GM18498 (cell line): ENCODE results near the gene BUB3.

Source experiments
- ATAC-seq: cut with Tn5 transposase; IDR thresholded peaks from one replicate; pipeline ENCODE4 v1.9.1; 2021; ENCODE audit warnings: mild to moderate bottlenecking, moderate library complexity; ENCODE audit not compliant: unreplicated experiment

Gene BUB3

DNA sequence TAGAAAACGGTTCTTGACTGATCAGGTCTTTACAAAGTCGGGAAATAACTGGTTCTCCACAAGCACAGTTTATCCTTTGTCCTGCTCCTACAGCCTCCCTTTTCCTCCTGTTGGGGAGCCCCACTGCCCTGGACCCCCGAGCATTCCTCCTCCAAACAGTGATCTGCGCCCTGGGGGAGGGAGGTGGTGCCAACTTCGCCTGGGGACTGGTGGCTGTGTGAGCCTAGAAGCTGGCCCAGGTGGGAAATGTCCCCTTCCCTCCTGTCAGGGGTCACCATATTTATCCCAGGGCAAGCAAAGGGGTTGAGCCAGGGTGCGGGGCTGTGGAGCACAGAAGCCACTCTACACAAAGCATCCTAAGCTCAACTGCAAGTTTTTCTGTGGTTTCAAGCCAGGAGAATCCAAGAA lies 13.2 kb upstream of the BUB3 start:
- no peak for ATAC-seq

- ATAC-seq = no peak
Measured at GRCh38 chr10:123141791-123142700, 12.2 kb upstream of the BUB3 start.

DNA sequence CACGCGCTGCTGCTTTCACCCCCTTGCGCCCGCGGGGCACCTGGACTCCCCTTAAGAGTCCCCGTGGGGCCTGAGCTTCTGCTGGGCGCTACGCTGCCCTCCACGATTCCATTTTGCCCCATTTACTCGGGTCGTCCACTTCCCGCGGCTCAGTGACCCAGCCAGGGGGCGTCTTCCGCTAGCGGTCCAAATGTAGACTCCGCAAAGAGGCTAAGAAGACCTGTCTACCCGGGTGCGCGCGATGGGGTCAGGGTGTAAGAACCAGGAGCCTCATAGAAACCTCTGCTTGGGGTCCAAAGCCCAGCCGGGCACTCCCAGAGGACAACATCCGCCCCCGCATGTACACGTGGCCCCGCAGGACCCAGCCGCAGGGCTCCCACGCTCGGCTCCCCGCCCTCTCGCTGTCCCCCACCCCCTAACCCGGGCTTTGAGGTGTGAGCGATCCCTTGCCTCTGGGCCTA lies 11.5 kb upstream of the BUB3 start:
- ATAC-seq = no peak

DNA sequence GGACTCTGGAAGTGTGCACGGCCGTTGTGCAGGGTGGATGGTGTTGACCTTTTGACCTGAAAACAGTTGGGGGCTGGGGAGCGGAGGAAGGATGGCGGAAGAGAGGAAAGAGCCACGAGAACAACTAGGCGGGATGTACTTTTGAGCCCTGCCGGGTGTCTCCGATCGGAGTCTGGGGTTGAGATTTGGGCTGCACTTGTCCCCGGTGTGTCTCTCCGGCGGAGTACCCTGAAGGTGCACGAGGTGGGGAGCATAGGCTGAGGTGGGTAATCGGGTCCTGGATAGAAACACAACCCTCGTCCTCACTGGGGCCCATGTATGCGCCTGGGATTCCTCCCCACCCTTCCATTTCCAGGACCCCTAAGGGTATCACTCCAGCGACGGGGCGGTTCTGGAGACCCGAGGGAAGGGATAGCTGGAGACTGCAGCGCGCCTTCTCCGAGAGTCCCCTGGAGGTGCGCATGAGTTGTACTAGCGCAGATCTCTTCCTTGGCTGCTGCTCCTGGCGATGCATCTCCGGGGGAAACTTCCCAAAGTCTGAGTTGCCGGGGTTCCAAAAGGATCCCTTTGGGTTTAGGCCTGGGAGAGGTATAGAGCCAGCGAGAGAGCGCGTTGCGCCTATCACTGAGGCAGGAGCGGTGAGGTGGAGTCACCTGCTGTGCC lies 10.9 kb upstream of the BUB3 start:
- ATAC-seq = no peak

GRCh38 chr10:123143825-123144168 lies 10.4 kb upstream of the BUB3 start:
- no peak for ATAC-seq

- no peak for ATAC-seq
Measured at GRCh38 chr10:123144697-123145541, 9.3 kb upstream of the BUB3 start.

DNA sequence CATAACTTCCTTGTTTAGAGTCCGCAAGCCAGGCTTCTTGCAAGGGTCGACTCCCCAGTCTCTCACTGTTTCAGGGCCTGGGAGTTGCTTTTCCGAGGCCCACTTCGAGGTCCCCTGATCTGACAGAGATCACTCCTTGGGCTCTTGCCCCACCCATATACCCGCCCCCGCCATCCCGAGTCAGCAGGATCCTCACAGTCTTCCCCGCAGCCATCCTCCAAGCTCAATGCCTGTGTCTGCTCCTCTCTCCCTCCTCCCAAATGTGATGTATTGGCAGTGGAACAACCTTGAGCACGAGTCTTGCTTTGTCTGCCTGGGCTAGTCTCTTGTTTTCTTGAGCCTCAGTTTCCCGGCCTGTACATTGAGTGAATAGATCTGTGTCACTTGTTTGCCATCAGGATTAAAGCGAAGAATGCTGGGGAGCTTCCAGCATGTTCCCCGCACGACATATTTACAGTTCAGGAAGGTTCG lies 8.6 kb upstream of the BUB3 start:
- ATAC-seq = no peak

GRCh38 chr10:123146013-123146893 lies 7.9 kb upstream of the BUB3 start:
- ATAC-seq = no peak

DNA sequence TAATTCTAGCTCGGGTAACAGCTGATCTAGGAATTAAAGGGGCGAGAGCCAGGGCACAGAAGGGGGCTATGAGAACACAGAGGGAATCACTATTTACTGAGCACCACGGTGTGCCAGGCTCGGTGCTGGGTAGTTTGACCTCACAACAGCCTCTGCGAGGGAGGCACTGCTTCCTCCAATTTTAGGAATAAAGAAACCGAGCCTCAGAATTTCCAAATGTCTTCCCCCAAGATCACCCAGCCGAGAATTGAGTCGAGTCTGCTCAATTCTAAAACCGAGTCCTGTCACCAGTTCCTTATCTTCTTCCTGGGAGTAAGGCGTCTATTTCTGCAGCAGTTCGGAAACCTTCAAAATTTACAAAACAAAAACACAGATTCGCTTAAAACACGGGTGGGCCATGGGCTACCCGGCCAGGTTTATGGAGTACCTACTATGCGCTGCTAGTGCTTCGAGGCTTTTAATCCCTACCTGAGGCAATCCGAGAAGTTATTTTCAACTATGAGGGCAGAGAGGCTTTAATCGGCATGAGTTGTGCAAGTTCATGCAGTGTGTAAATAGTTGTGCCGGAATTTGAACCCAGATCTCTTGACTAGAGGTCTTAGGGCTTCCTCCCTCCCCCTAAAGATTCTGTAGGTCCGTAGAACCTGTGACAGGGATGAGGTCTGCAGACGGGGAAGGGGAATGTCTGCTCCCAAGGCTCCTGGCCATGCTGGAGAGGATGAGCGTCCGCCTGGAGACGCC lies 7.1 kb upstream of the BUB3 start:
- no peak for ATAC-seq

DNA sequence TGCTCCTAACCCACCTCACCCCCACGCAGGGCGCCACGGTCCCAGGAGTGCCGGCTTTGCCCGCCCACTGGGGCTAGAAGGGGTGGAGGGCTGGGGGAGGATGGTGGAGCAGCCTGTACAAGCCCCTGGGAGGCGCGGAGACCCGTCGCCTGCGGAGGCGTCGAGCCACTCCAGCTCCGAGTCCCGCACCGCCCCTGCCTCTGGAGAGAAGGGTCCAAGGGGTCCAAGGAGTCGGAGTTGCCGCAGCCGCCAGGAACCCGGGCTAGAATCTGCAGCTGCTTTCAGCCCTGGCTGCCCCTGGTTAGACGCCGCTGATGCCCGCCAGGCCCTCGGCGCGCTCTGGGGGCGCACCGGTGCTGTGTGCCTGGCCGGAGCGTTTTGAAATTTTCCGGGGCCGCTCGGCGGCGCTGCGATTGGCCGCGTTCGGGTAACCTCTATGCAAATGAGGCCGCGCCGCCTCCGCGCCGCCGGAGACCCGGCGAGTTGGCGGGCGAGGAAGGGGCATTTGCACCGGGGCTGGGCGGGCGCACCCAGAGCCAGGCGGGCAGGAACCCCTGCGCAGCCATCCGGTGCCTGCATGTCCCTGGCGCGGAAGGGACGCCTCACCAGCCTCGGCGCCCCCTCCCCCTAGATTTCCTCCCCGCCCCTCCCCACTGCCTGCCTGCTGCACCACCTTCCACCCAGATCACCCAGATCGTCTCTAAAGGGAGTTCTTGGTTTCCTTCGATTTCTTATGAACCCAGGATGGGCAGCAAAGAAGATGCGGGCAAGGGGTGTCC lies 6.4 kb upstream of the BUB3 start, which contains the start of gene HMX2:
Gene HMX2, plus strand, starts transcription at position 502 of the 779 bp plus-strand sequence. Its CDS starts 243 bp downstream, at position 745.
- no peak for ATAC-seq

DNA sequence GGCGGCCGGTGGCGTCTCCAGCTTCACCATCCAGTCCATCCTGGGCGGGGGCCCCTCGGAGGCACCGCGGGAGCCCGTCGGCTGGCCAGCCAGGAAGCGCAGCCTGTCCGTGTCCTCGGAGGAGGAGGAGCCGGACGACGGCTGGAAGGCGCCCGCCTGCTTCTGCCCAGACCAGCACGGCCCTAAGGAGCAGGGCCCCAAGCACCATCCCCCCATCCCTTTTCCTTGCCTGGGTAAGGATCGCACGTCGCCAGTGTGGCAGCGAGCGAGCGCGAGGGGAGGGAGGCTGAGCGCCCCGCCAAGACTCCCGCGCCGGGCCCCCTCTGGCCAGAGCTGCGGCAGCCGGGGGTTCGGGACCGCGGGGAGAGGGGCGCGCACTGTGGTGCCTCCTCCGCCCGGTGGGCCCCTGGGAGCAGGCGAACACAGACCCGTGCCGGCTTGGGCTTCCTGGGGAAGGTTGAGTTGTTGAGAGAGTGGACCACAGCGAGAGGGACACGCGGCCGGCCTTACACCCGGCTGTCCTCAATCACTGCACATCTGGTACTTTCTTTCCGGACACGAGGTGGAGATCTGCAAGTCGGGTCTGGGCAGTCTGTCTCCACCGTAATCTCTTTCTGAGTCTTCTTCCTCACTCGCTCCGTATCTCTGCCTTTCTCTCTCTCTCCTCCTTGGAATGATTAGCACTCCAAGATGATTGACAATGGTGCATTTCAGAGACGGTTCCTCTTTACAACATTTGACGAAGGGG lies 5.6 kb upstream of the BUB3 start:
- no peak for ATAC-seq

DNA sequence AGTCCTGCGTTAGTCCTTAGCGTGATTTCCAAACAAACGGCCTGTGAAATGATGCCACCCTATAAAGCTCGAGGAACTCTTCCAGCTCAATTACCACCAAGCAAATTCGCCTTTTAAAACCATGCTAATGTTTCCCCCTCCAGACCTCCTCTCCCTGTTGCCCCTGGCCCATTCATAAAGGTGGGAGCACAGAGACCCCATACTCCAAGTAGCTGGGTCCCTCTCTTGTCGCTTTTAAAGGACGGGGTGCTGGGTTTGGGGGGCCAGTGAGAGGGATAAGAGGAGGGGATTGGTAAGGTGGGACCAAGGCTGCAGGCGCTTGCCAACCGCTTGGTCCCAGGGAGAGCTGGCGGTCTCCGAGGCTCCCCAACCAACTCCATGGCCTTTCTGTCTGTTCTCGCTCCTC lies 5.0 kb upstream of the BUB3 start:
- no peak for ATAC-seq

- no peak for ATAC-seq
Measured at GRCh38 chr10:123149568-123150270, 4.5 kb upstream of the BUB3 start.

GRCh38 chr10:123150271-123150985 lies 3.8 kb upstream of the BUB3 start:
- ATAC-seq = no peak

DNA sequence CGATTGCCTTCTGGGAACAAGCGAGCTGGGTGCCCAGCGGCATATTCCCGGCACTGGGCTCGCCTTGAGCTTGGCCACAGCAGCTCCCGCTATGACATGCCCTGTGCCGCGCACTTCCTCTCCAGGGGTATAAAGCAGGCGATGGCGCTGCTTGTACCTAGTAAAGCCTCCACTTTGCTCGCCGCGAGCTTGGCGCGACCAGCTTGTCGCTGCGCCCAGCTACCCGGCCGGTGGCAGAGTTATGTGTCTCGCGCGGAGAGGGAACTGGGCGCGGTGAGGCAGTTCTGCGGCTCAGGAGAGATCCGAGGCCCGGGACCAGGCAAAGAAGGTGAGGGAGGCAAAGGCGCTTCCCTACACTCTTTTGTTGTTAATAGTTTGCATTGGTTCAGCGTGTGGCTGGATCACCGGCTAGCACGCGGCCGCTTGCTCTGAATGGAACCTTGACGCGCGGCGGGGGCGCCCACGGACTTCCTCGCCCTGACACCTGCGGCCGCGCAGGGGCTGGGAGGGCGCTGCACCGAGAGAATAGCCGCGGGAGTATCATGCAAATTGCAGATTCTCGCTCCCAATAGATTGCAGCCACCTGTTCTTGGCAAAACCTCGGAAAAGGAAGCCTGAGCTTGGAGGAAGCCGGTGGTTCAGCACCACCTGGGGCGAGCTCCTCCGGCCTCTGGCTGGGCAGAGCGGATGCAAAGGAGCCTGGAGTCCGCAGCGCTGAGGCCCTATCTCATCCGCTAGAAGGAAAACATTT lies 3.0 kb upstream of the BUB3 start:
- ATAC-seq = no peak

DNA sequence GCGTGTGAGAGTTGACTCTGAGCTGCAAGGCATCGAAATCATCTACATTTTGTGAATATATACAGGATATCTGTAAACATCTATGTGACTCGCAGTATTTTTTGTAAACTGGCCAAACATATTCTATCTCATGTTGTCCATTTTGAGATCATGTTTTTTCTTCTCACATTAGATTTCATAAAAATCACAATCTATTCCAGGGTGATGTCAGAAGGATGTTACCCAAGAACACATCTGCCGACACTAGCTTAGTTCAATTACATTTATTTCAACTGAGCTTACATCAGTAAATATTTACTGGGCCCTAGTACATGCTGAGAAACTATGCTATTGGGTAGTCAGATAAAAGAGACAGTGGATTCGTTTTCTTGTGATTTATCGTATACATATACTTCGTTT lies 2.5 kb upstream of the BUB3 start:
- no peak for ATAC-seq
